Central memory CD4-positive, alpha-beta T cell (primary cell): ENCODE measurements around the gene EPHA1.
A peak's percentile ranks its signal among the peaks of the same experiment; 100 is the strongest.

Experiments used
- DNase-seq: peaks from one replicate; pipeline ENCODE4 v3.0.0; 2022
- total RNA-seq, 3 experiments: gene quantifications; one replicate each; lab custom pipeline; 2026; lab: John Stamatoyannopoulos, UW

Gene EPHA1
- 4.1 to 54.2 (median 49.9) reads per million in 3 experiments for total RNA-seq

DNA sequence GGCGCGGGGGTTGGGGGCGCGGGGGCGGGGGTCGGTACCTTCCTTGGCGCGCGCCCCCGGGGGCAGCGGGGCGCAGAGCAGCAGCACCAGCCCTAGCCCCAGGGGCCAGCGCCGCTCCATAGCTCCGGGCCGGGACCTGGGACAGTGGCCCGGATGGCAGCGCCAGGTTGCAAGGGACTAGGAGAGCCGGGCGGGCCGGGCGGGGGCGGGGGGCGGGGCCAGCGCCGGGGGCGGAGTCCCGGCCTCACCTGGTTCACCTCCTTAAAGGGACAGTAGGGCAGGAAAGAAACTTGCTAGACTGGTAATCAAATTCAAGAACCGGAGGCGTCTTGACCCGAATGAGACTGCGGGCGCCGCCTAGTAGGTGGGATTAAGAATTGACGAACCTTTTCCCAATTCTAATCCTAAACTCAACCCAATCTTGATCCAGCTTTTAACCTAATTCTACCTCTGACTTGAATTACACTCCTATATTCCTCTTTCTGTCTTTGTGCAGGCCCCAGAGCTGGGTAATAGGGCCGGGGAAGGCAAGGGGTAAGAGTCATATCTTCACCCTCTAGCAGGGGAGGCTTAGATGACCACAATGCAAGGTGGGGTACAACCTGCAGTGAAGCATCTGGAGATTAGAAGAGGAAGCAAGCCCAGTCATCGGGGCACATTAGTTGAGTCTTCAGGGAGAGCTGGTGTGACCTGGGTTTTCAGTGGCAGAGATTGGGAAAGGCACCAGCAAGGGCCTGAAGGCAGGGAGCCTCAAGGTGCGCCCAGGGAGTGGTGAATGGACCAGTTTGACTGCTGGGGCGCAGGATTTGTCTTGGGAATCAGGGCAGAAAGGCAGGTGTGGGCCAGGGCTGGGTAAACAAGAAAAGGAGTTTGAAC is at the start of gene EPHA1:
Gene EPHA1 (minus strand): TSS at position 171 of the 876 bp plus-strand sequence. CDS start 51 bp downstream, at position 120.
- peak; percentile 62 for DNase-seq

GRCh38 chr7:143458263-143458662 is 49.6 kb upstream of the EPHA1 start:
- no peak for DNase-seq

DNA sequence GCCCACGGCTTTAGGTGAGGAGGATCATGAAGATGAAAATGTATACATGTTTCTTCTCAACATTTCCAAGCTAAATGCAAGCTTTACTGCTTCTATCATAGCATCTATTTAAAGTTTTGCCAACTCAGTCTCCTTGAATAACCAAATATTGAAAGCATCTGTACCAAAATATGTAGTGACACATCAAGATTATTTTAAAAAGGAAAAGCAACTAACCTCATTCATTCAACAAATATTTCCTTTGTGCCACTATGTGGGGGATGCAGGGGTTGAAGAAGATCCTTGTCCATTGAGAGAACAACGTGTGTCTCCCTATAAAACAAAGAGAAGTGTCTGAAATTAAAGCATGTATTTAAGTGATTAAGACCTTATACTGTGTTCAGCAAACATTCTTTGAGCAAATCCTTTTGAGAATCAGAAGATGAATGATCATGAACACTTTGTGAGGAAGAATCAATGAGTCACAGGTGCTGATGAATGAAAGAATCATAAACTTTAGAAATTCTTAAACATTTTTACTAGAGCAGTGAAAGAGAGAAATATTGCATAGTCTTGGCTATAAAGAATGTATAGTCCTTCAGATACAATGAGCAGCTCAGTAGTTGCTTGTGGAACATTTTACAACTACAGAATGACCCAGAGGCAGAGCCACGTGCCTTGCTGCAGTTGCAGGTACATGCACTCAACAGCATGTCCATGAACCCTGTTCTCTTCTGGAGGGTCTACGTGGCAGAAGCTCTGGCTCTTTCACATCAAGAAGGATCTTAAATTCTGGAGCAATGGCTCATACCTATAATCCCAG is 48.5 kb upstream of the EPHA1 start:
- DNase-seq, result no peak

DNA sequence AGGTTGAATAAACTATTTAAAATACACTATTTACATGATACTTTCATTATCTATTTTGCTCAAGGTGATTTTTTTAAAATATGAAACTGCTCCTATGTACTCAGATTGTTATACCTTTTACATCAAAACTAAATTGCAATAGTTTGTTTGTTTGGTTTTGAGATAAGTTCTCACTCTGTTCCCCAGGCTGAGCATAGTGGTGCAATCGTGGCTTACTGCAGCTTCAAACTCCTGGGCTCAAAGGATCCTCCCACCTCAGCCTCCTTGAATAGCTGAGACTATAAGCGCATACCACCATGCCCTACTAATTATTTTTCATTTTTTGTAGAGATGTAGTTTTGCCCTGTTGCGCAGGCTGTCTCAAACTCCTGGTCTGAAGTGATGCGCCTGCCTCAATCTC is 47.3 kb upstream of the EPHA1 start:
- no peak for DNase-seq

GRCh38 chr7:143455491-143455890 is 46.8 kb upstream of the EPHA1 start:
- no peak for DNase-seq

- no peak for DNase-seq
These were observed 45.5 kb upstream of the EPHA1 start for GRCh38 chr7:143454091-143454680.

DNA sequence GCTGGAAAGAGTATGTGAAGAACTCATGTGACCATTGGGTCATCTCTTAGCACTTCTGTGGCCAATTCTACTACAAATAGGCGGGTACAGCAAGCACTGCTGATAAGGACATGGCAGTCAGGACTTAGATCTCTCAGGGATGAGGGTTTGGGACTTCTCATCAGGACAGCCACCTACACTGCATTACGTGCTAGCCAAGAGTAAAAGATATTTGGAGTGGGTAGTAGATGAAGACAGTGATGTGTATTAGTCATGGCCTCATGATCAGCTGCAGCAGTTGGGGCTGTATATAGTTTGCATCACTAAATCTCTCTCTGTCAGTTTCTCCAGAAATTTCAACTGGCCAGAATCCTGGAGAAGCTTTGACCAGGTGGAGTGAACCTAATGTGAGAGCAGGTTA is 43.8 kb upstream of the EPHA1 start:
- DNase-seq, result no peak

- no peak for DNase-seq
These were observed 43.1 kb upstream of the EPHA1 start for GRCh38 chr7:143451746-143452145.

- DNase-seq, result no peak
These were observed 42.5 kb upstream of the EPHA1 start for GRCh38 chr7:143451122-143451521.

GRCh38 chr7:143449793-143450192 is 41.1 kb upstream of the EPHA1 start:
- no peak for DNase-seq

DNA sequence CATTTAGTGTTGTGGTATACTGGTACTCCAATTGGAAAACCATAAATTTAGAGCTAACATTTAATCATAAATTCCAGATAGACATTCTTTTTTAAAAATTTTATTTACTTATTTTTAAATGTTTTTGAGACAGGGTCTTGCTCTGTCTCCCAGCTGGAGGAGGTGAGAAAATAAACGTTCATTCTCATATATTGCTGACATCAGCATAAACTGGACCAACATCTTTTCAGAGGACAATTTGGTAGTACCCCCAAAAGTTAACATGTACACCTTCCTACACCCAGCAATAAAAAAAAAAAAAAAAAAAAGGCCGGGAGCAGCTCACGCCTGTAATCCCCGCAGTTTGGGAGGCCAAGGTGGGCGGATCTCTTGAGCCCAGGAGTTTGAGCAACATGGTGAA is 39.8 kb upstream of the EPHA1 start:
- no peak for DNase-seq

DNA sequence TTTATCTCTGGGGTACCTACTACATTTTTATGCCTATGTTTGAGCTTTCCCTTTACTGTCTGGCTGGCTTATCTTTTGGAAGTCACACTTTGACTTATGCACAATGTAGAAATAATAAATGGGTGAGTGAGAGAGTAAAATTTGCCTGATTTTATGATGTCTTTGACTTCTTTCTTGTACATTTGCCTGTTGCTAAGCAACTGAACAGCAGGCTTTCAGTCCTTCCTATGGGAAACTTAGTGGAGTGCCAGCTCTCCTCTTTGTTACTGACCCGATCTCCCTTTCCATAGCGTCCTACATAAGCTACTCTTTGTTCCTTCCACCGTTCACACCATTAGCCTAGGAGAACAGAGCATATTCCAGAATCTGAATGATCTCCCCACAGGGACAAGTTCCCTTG is 38.8 kb upstream of the EPHA1 start:
- DNase-seq, result no peak

- DNase-seq, result no peak
These were observed 36.1 kb upstream of the EPHA1 start for GRCh38 chr7:143444785-143445184.

DNA sequence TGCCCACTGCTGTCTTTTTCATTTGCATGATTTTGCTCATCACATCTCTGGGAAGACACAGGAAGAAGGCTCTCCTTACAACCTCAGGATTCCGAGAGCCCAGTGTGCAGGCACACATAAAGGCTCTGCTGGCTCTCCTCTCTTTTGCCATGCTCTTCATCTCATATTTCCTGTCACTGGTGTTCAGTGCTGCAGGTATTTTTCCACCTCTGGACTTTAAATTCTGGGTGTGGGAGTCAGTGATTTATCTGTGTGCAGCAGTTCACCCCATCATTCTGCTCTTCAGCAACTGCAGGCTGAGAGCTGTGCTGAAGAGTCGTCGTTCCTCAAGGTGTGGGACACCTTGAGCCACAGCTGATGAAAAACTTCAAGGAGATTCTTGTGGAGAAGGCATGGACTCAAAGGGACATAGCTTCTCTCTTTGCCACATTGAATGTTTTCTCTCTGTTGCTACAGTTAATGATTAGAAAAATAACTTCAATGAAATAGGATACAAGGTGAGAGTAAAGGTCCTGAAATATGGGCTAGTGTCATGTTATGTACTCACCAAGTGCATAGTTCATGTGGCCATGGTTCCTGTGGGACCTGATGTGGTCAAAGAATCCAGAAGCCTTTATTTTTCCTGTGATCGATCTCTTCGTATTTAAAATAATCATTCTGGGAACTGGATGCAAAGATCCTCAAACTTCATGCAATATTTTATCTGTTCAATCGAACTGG is 35.6 kb upstream of the EPHA1 start:
- DNase-seq, result no peak

DNA sequence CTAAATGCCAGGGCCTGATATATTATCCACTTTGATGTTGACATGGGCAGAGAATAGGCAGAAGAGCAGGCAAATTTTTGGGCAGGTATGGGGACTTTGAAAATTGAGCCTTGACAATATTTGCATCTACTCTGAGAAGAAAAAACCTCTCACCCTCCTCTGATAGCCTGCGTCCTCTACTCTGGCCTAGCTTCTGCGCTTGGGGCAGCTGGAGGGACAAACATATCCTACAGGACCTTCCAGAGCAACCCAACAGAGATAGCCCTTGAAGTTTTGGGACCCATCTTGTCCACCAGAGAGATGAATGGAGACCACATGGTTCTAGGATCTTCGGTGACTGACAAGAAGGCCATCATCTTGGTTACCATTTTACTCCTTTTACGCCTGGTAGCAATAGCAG is 34.5 kb upstream of the EPHA1 start, which contains the start of gene TAS2R60:
Gene TAS2R60 (plus strand): TSS at position 301 of the 400 bp plus-strand sequence. CDS start 0 bp downstream, at position 301.
- DNase-seq, result no peak

GRCh38 chr7:143439866-143440265 is 31.2 kb upstream of the EPHA1 start:
- DNase-seq, result no peak

DNA sequence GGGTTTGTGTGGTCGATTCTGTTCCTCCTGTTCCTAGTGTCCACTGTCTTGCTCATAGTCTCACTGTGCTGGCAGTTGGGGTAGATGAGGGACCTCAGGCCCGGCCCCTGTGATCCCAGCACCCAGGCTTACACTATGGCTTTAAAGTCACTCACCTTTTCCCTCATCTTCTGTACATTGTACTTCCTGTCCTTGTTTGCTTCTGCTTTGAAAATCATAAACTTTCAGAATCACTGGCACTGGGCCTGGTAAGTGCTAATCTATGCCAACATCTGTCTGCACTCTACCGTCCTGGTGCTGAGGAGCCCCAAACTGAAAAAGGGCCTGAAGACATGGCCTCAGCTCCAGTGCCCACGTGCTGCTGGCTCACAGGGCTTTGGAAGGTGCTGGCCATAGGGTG is 28.9 kb upstream of the EPHA1 start:
- no peak for DNase-seq

DNA sequence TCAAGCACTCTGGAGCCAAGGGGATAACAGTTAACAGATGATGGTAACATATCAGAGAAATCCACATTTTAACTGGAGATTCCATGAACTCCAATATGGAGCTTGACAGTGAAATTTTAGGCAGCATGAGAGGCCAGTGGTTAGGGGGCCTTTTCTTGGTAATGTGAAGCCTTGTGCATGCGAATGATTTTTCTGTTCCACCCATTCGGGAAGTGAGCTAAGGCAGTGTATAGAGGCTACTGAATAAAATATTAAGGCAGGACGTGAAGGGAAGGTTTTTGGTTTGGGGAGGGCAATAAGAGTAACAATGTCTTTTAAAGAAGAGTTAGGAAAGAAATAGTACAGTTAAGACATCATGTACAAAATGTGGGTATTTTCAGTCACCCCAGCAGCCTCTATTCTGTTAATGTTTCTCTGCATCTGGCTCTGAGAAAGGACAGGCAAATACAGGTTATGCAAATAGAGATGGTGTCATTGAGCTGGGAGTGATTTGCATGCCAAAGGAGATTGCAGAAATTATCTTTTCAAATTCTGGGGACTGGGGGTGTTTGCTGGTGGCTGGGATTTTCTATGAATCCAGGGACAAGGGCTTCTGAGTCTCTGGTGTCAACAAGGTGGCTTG is 27.8 kb upstream of the EPHA1 start:
- DNase-seq, result no peak

GRCh38 chr7:143435266-143435665 is 26.6 kb upstream of the EPHA1 start:
- DNase-seq, result no peak

DNA sequence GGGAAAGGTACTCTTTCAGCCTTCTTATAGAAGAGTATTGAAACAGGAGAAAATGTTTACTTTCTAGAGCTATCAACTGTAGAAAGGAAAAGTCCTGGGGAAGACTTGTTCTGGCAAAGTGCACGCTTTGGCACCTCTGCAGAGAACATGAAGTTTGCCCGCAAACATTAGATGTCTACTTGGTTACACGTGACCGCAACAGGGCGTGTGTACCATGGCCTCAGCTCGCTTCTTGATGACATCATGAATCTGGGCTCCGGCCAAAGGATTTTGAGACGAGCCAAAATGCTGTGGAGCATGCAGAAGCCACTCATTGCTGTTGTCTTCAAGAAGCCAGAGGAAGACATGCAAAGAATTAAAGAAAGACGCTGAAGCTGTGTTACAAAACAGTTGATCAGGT is 26.0 kb upstream of the EPHA1 start:
- no peak for DNase-seq

DNA sequence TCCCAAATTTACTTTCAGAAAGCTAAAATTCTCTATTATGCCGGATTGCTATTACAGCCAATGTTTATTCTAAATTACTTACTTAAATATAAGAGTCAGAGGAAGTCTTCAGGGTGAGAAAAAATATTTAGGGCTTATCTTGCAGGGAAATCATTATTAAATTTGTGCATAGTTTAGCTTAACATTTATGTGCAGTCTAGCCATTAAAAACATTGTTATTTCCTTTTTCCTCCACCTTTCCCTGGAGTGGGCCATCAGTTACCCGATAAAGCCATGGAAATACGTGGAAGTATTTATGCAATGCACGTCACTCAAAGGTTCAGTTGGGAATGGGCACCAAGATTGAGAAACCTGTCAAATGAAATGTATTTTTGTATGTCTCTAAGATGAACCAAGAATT is 25.1 kb upstream of the EPHA1 start:
- DNase-seq, result no peak

- DNase-seq, result no peak
These were observed 22.5 kb upstream of the EPHA1 start for GRCh38 chr7:143431109-143431508.
